ENCODE results near the gene POU3F1. TPM values are rescaled to one million over a fixed set of nuclear protein-coding genes. Genes with fewer than 3 reads are reported as not detected.
"Not testable (repeated sequence)": the region's sequence is repeated elsewhere in the genome, so short reads cannot be mapped to it uniquely, and the experiment has no call there.

POU3F1 gene
- total RNA-seq, 1 donor from 2014 or later, result 2.8 TPM

- DNase-seq (ENCODE audit: low spot score), result no peak
Measured at GRCh38 chr1:38047603-38048141, 1.1 kb upstream of the POU3F1 start.

GRCh38 chr1:38046884-38047602, 450 bp upstream of the POU3F1 start:
- peak; percentile 82 for DNase-seq (ENCODE audit: low spot score)

- DNase-seq (ENCODE audit: low spot score), result no peak
Measured at GRCh38 chr1:38045401-38046332, 926 bp downstream of the POU3F1 start.

- no peak for DNase-seq (ENCODE audit: low spot score)
Measured at GRCh38 chr1:38044221-38045215, 2.1 kb downstream of the POU3F1 start.

- no peak for DNase-seq (ENCODE audit: low spot score)
Measured at GRCh38 chr1:38043036-38043747, 3.4 kb downstream of the POU3F1 start.

GRCh38 chr1:38041936-38042834, 4.4 kb downstream of the POU3F1 start:
- DNase-seq (ENCODE audit: low spot score), result no peak

- no peak for DNase-seq (ENCODE audit: low spot score)
Measured at GRCh38 chr1:38039331-38040088, 7.1 kb downstream of the POU3F1 start.

GRCh38 chr1:38038861-38039260, 7.7 kb downstream of the POU3F1 start:
- no peak for DNase-seq (ENCODE audit: low spot score)

GRCh38 chr1:38037221-38037939, 9.2 kb downstream of the POU3F1 start:
- no peak for DNase-seq (ENCODE audit: low spot score)

- DNase-seq (ENCODE audit: low spot score), result no peak
Measured at GRCh38 chr1:38034871-38035270, 11.7 kb downstream of the POU3F1 start.

- DNase-seq (ENCODE audit: low spot score), result not testable (repeated sequence)
Measured at GRCh38 chr1:38032992-38033391, 13.6 kb downstream of the POU3F1 start.

- DNase-seq (ENCODE audit: low spot score), result no peak
Measured at GRCh38 chr1:38031513-38031866, 15.1 kb downstream of the POU3F1 start.

GRCh38 chr1:38030596-38031512, 15.7 kb downstream of the POU3F1 start:
- DNase-seq (ENCODE audit: low spot score), result no peak

GRCh38 chr1:38029685-38030511, 16.7 kb downstream of the POU3F1 start:
- DNase-seq (ENCODE audit: low spot score), result peak; percentile 90

GRCh38 chr1:38029081-38029681, 17.4 kb downstream of the POU3F1 start:
- DNase-seq (ENCODE audit: low spot score), result no peak

- no peak for DNase-seq (ENCODE audit: low spot score)
Measured at GRCh38 chr1:38028671-38029070, 17.9 kb downstream of the POU3F1 start.
